ENCODE data around the gene FAM217A.

FAM217A gene

GRCh38 chr6:4078691-4079471, at the start of gene FAM217A:
FAM217A (minus strand) TSS chr6:4079137; CDS start chr6:4077414, 1,723 bp downstream.
- no peak within 1 kb of the TSS for H3K4me3 ChIP-seq (ENCODE audit: low read depth, low read length)
- no peaks in the 10 kb centered on the region for H3K9me3 ChIP-seq (ENCODE audit: control insufficient read depth, low read length)
- no peak within 1 kb of the TSS for H3K9ac ChIP-seq
- no peak within 1 kb of the TSS for H3K27ac ChIP-seq
- no peak for TF ChIP-seq CTCF (IDR thresholded peaks at IDR 0.05)
- no peaks in the 10 kb centered on the region for H3K36me3 ChIP-seq (ENCODE audit: control insufficient read depth, insufficient read depth, low read length)
- H3K4me1 ChIP-seq: no peaks in the 10 kb centered on the region
- no peak within 1 kb of the TSS for H3K4me2 ChIP-seq (ENCODE audit: low read length)
- H2AFZ ChIP-seq: peak within 1 kb of the TSS; percentile 25
- H3K79me2 ChIP-seq: no peaks in the 10 kb centered on the region
- H3K27me3 ChIP-seq (ENCODE audit: control insufficient read depth, insufficient read depth, low read length): no peaks in the 10 kb centered on the region

GRCh38 chr6:4128072-4128471, 49.1 kb upstream of the FAM217A start:
- Histone ChIP-seq H3K4me3 (ENCODE audit: low read depth, low read length) (no peak overlapping the region), H3K9ac (no peak overlapping the region), H2AFZ (no peak overlapping the region), H3K9me3 (ENCODE audit: control insufficient read depth, low read length) (no peaks in the 10 kb centered on the region), H3K4me2 (ENCODE audit: low read length) (no peak overlapping the region), H3K27me3 (ENCODE audit: control insufficient read depth, insufficient read depth, low read length) (no peaks in the 10 kb centered on the region), H3K27ac (no peak overlapping the region), H3K36me3 (ENCODE audit: control insufficient read depth, insufficient read depth, low read length) (no peaks in the 10 kb centered on the region), H3K4me1 (no peaks in the 10 kb centered on the region), H3K79me2 (no peaks in the 10 kb centered on the region)
- TF ChIP-seq CTCF (IDR thresholded peaks at IDR 0.05): no peak

GRCh38 chr6:4125933-4126864, 47.3 kb upstream of the FAM217A start:
- Histone ChIP-seq H3K4me2 (ENCODE audit: low read length) (no peak overlapping the region), H3K9ac (no peak overlapping the region), H3K27ac (no peak overlapping the region), H2AFZ (no peak overlapping the region), H3K27me3 (ENCODE audit: control insufficient read depth, insufficient read depth, low read length) (no peaks in the 10 kb centered on the region), H3K79me2 (no peaks in the 10 kb centered on the region), H3K4me1 (no peaks in the 10 kb centered on the region), H3K4me3 (ENCODE audit: low read depth, low read length) (no peak overlapping the region), H3K9me3 (ENCODE audit: control insufficient read depth, low read length) (no peaks in the 10 kb centered on the region), H3K36me3 (ENCODE audit: control insufficient read depth, insufficient read depth, low read length) (no peaks in the 10 kb centered on the region)
- no peak for TF ChIP-seq CTCF (IDR thresholded peaks at IDR 0.05)

- TF ChIP-seq CTCF (IDR thresholded peaks at IDR 0.05): no peak
- Histone ChIP-seq H3K79me2 (no peaks in the 10 kb centered on the region), H2AFZ (no peak overlapping the region), H3K4me2 (ENCODE audit: low read length) (no peak overlapping the region), H3K27me3 (ENCODE audit: control insufficient read depth, insufficient read depth, low read length) (no peaks in the 10 kb centered on the region), H3K4me3 (ENCODE audit: low read depth, low read length) (no peak overlapping the region), H3K9ac (no peak overlapping the region), H3K9me3 (ENCODE audit: control insufficient read depth, low read length) (no peaks in the 10 kb centered on the region), H3K4me1 (no peaks in the 10 kb centered on the region), H3K36me3 (ENCODE audit: control insufficient read depth, insufficient read depth, low read length) (no peaks in the 10 kb centered on the region), H3K27ac (no peak overlapping the region)
Measured at GRCh38 chr6:4125500-4125899, 46.6 kb upstream of the FAM217A start.

Data from parathyroid adenoma (tissue), 2 donors.